Gastroesophageal sphincter (tissue), 3 donors: Measurements from ENCODE around the gene WWTR1.

ENCODE experiments used
- CTCF ChIP-seq, 4 experiments: fragments of 200-600 bp in 2 of 4; fragments of 450-650 bp in 2 of 4; sonication (generic) in 1 of 4; IDR thresholded peaks; one replicate each; pipeline ENCODE4 v1.5.1; 2017 to 2019; ENCODE audit warnings: antibody characterized with exemption in 4 of 4, mild to moderate bottlenecking in 2 of 4, moderate library complexity in 2 of 4
- POLR2A ChIP-seq, 2 donors: fragments of 450-650 bp; IDR thresholded peaks; one replicate each; pipeline ENCODE4 v1.6.1; 2017; ENCODE audit warnings: antibody characterized with exemption in 2 of 2, mild to moderate bottlenecking in 2 of 2, moderate library complexity in 1 of 2
- POLR2AphosphoS5 ChIP-seq: sonication (generic); formaldehyde crosslinking; IDR thresholded peaks from one replicate; pipeline ENCODE4 v1.6.1; 2017; ENCODE audit warnings: antibody characterized with exemption

- TF ChIP-seq CTCF (IDR thresholded peaks at IDR 0.05) (no peak), POLR2A (IDR thresholded peaks at IDR 0.05) (no peak), POLR2AphosphoS5 (no peak)
These were observed 14.4 kb downstream of the WWTR1 start for GRCh38 chr3:149643482-149643798.
